MCF 10A (cell line): ENCODE measurements around the gene CELSR1. TPM values are rescaled to one million over a fixed set of nuclear protein-coding genes. Genes with fewer than 3 reads are reported as not detected.

ENCODE experiments used
- BruUV-seq: library from RNA; stranded (reverse); fragments of 400-500 nt; replicated peaks from 2 replicates; lab custom pipeline; 2021; lab: Mats Ljungman, UMichigan
- CTCF ChIA-PET: fragments of 300-600 bp; sonication (Branson Sonifier 250); formaldehyde crosslinking; extraction: SDS; loops from one replicate; lab custom pipeline; 2021; ENCODE audit warnings: antibody characterized with exemption, inconsistent platforms; lab: Yijun Ruan, JAX
- POLR2A ChIA-PET: fragments of 300-600, 350-650 bp; sonication (Branson Sonifier 250); formaldehyde crosslinking; extraction: SDS; loops from one replicate; lab custom pipeline; 2020; ENCODE audit warnings: antibody characterized with exemption, inconsistent platforms; lab: Yijun Ruan, JAX
- DNase-seq: peaks from one replicate; pipeline ENCODE4 v3.0.0-alpha.2; 2018; ENCODE audit not compliant: unreplicated experiment
- H3K27ac Mint-ChIP-seq: one replicate; pipeline ENCODE4 v1.8.0; 2022; ENCODE audit warnings: mild to moderate bottlenecking, low read depth, mixed read lengths; ENCODE audit not compliant: unreplicated experiment
- H3K27me3 Mint-ChIP-seq: one replicate; pipeline ENCODE4 v1.8.0; 2022; ENCODE audit warnings: mixed read lengths; ENCODE audit not compliant: insufficient read depth, unreplicated experiment
- H3K36me3 Mint-ChIP-seq: one replicate; pipeline ENCODE4 v1.8.0; 2022; ENCODE audit warnings: mild to moderate bottlenecking, moderate library complexity, mixed read lengths; ENCODE audit not compliant: insufficient read depth, unreplicated experiment
- H3K4me1 Mint-ChIP-seq: one replicate; pipeline ENCODE4 v1.8.0; 2022; ENCODE audit warnings: mixed read lengths; ENCODE audit not compliant: insufficient read depth, unreplicated experiment
- H3K4me3 Mint-ChIP-seq: one replicate; pipeline ENCODE4 v1.8.0; 2022; ENCODE audit warnings: mild to moderate bottlenecking, moderate library complexity, mixed read lengths; ENCODE audit not compliant: unreplicated experiment
- H3K9me3 Mint-ChIP-seq: one replicate; pipeline ENCODE4 v1.8.0; 2022; ENCODE audit warnings: mixed read lengths; ENCODE audit not compliant: unreplicated experiment
- intact Hi-C: fragments of 100-400 bp; cut with micrococcal nuclease; formaldehyde crosslinking; loops from 2 replicates; pipeline ENCODE4 v1.14.1; 2022
- total RNA-seq: library from RNA; stranded (reverse); gene quantifications from 2 replicates; pipeline ENCODE4 v1.2.3, GENCODE V29; 2022
- TF ChIP-seq, protein P1 (sequence below): fragments of 200-600 bp; IDR thresholded peaks from one replicate; pipeline ENCODE4 v1.8.0; 2022; ENCODE audit warnings: antibody characterized with exemption, mild to moderate bottlenecking; ENCODE audit not compliant: unreplicated experiment

Gene CELSR1
- total RNA-seq, 1 experiment from 2014 or later = 49.1 TPM

DNA sequence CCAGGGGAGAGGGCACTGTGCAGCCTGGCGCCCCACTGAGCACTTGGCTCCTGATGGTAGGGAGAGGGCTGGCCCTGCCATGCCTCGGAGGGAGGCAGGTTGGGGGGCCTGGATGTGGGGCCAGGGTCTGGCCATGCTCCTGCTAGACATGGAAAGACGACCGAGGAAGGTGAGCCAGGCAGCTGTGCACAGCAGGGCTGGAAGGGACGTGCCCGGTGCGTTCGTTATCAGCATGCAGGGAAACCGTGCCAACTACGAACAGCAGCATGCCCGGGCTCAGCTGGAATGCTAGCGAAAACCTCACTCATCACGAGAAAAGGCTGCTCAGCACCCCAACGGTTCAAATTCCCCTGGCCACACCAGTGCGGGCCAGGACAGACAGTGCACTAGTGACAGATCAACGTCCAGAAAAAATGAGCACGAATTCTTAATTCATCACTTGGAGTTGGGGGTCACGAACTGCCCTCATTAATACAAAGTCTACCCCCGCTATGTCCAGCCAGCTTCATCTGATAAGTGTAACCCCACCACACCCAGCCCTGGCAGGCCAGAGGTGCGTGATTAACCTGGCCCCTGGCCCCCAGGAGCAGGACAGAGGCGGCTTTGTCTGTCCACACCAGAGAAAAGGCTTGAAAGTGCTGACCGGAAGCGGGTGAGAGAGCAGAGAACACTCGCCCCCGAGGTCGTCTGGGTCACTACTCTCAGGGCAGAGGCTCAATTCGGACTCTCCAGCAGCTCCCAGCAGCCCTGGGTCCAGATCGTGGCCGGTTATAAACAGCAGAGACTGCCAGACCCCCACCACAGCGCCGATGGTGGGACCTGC, 84.2 kb downstream of the CELSR1 start:
- DNase-seq = peak; percentile 16
- CTCF ChIA-PET = interaction anchor here (0.6 to 0.8 kb wide), 3 partner anchors 32 to 86 kb away, joined by 3 to 4 read pairs (median 4); no protein-coding TSS in a partner anchor
- POLR2A ChIA-PET = interaction anchor here (0.7 to 2.5 kb wide), 7 partner anchors 9 to 247 kb away, joined by 3 to 11 read pairs (median 5); partner anchors contain the start of gene CELSR1
- BruUV-seq = no TSS peak
- intact Hi-C loops = loop anchor here (10.0 kb wide), 1 partner anchor 78 kb away; no protein-coding TSS in a partner anchor
- TF ChIP-seq, protein P1, sequence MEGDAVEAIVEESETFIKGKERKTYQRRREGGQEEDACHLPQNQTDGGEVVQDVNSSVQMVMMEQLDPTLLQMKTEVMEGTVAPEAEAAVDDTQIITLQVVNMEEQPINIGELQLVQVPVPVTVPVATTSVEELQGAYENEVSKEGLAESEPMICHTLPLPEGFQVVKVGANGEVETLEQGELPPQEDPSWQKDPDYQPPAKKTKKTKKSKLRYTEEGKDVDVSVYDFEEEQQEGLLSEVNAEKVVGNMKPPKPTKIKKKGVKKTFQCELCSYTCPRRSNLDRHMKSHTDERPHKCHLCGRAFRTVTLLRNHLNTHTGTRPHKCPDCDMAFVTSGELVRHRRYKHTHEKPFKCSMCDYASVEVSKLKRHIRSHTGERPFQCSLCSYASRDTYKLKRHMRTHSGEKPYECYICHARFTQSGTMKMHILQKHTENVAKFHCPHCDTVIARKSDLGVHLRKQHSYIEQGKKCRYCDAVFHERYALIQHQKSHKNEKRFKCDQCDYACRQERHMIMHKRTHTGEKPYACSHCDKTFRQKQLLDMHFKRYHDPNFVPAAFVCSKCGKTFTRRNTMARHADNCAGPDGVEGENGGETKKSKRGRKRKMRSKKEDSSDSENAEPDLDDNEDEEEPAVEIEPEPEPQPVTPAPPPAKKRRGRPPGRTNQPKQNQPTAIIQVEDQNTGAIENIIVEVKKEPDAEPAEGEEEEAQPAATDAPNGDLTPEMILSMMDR = no peak
- peaks cover 19% of the 10 kb centered on the region for H3K36me3 Mint-ChIP-seq
- peaks cover 8% of the 10 kb centered on the region for H3K9me3 Mint-ChIP-seq
- peak overlapping the region; percentile 41 for H3K4me3 Mint-ChIP-seq
- H3K27ac Mint-ChIP-seq = no peak overlapping the region
- peaks cover 52% of the 10 kb centered on the region for H3K4me1 Mint-ChIP-seq
- no peaks in the 10 kb centered on the region for H3K27me3 Mint-ChIP-seq

DNA sequence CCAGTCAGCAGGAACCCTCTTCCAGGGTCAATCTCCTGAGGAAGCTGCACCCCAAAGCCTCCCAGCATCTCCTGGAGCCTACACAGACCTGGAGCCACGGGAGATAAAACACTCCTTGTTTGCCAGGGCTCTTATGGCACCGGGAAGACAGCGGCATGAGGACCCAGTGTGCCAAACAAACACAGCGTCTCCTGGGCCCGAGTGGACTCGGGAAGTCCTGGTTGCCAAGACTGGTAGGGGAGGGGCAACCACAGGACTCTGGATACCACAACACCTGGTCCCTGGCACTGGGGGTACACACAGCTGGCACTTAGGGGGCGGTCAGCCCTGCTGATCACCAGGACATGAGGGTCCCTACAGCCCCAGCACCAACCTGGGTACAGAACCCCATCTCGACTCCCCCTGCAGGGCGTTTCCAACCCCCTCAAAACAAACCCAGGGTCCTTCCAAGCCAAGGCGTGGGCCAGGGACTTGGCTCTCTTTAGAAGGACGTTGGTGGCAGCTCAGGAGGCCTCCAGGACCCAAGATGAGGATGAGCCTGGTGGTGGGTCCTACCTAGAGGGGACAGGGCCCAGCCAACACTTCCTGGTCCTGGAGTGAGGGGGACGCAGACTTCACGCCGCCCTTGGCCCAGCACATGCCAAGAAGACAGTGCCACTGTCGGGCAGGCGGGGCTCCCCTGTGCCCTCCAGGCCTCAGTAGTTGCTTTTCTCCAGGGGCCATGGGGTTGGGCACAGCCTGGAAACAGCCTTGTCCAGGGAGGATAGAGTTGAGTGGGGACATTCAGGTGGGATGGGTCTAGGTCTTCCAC, 85.0 kb downstream of the CELSR1 start:
- TF ChIP-seq, protein P1 = no peak
- Mint-ChIP-seq H3K36me3 (peaks cover 13% of the 10 kb centered on the region), H3K27ac (no peak overlapping the region), H3K9me3 (peaks cover 8% of the 10 kb centered on the region), H3K4me1 (peaks cover 44% of the 10 kb centered on the region), H3K27me3 (no peaks in the 10 kb centered on the region), H3K4me3 (peak overlapping the region; percentile 41)
- ChIA-PET POLR2A (interaction anchor here (0.7 to 2.5 kb wide), 8 partner anchors 10 to 247 kb away, joined by 3 to 11 read pairs (median 5); partner anchors contain the start of gene CELSR1), CTCF (interaction anchor here (1.0 kb wide), 1 partner anchor 89 kb away, joined by 3 read pairs; no protein-coding TSS in a partner anchor)
- no peak for DNase-seq
- intact Hi-C loops = loop anchor here (10.0 kb wide), 1 partner anchor 78 kb away; no protein-coding TSS in a partner anchor
- BruUV-seq = no TSS peak

DNA sequence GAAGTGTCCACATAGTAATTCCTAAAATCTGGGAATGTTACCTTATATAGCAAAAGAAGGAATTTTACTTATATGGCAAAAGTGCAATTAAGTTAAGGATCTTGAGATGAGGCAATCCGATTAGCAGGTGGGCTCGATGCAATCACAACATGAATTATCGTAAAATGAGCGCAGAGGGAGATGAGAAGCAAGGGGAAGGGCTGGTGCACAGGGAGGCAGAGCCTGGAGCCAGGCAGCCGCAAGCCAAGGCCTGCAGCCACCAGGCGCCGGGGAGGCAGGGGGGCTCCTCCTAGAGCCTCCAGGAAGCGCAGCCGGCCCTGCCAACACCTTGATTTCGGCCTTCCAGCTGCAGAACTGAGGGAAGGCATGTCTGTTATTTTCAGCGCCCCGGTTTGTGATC, 85.7 kb downstream of the CELSR1 start:
- H3K27me3 Mint-ChIP-seq = no peaks in the 10 kb centered on the region
- ChIA-PET POLR2A (interaction anchor here (1.5 to 2.4 kb wide), 3 partner anchors 76 to 115 kb away, joined by 3 to 8 read pairs (median 4); no protein-coding TSS in a partner anchor), CTCF (interaction anchor here (1.0 kb wide), 1 partner anchor 90 kb away, joined by 3 read pairs; no protein-coding TSS in a partner anchor)
- intact Hi-C loops = loop anchor here (10.0 kb wide), 1 partner anchor 77 kb away; no protein-coding TSS in a partner anchor
- H3K27ac Mint-ChIP-seq = peak overlapping the region; percentile 23
- DNase-seq = no peak
- H3K4me3 Mint-ChIP-seq = no peak overlapping the region
- peaks cover 8% of the 10 kb centered on the region for H3K9me3 Mint-ChIP-seq
- BruUV-seq = no TSS peak
- TF ChIP-seq, protein P1 = no peak
- H3K36me3 Mint-ChIP-seq = peaks cover 13% of the 10 kb centered on the region
- H3K4me1 Mint-ChIP-seq = peaks cover 41% of the 10 kb centered on the region
